HG03103 (cell line): Measurements from ENCODE around the gene KRTAP4-7.
"Not testable (repeated sequence)": the region's sequence is repeated elsewhere in the genome, so short reads cannot be mapped to it uniquely, and the experiment has no call there.

Experiments used
- ATAC-seq: cut with Tn5 transposase; IDR thresholded peaks from one replicate; pipeline ENCODE4 v1.9.1; 2021; ENCODE audit warnings: low read depth; ENCODE audit not compliant: unreplicated experiment

Gene KRTAP4-7

GRCh38 chr17:41065016-41065689 is 18.8 kb upstream of the KRTAP4-7 start:
- ATAC-seq = not testable (repeated sequence)

DNA sequence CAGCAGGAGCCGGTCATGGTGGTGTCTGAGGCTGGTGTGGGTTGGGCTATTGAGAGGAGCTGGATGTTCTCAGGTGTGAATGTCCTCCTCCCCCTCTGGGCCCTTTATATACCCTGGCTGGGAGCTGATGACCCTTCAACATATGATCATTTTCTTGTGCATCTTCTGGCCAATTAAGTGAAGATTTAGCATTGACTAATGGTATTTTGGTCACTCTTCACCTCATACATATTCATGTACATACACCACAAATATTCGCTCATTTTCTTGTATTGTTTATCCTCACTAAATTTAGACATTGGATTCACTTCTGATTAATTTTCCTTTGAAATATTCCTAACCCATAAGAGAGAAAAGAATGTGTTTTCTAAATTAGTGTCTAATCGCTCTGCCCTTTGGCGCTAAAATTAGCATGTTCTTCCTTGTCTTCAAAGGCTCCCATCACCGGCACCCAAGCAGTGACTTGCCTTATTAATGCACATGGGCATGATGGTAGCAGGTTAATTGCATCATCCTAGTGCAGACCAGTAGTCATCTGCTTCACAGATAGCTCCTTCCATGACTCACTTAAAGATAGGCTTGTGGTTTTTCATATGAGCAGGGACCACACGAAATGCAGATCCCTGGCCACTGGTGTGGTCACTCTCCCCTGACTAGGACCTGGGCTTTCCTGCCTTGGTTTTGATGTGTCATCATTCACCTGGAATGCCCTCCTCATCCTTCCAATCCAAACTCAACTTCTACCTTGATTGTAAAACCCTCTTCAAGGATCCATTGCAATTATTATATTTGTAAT is 17.9 kb upstream of the KRTAP4-7 start, which contains the start of gene KRTAP2-4:
Gene KRTAP2-4 (minus strand): TSS at position 51 of the 796 bp plus-strand sequence. CDS start 34 bp downstream, at position 17.
- no peak for ATAC-seq

GRCh38 chr17:41067281-41067680 is 16.7 kb upstream of the KRTAP4-7 start:
- ATAC-seq = no peak

DNA sequence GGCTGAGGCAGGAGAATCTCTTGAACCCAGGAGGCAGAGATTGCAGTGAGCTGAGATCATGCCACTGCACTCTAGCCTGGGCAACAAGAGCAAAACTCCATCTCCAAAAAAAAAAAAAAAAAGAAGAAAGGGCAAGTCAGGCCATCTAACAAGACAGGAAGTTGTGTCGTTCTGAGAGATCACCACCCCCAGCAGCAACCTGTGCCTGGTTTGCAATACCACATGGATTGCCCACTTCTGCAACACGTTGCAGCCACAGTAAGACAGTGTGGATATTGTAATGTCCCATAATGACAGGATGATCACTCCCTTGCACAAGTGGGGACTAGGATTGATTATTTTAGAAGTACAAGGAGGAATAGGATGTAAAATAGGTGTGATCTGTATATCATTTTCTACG is 14.9 kb upstream of the KRTAP4-7 start:
- ATAC-seq = no peak

DNA sequence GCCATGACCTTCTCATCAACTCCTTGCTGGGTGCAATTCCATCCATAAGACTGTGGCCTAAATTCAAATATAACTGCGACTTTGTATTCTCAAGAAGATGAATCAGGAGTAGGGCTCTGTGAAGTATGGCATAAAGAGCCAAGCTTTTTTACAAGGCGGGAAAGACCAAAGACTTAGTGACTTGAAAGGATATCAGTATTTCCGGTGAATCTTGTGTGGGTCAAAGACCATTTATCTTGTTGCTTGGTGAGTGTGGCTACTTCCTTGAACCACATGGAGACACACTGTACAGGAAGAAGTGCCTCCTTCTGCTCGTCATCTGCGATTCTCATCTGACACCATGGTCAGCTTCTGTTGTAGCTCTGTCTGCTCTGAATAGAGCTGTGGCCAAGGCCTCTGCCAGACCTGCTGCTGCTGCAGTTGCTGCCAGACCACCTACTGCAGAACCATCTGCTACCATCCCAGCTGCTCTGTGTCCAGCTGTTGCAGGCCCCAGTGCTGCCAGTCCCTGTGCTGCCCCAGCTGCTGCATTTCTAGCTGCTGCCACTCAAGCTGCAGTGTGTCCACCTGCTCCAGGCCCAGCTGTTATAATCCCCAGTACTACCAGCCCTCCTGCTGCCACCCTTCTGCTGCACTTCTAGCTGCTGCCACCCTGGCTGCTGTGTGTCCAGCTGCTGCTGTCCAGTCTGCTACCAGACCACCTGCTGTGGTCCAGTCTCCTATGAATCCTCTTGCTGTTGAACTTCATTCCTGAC is 12.2 kb upstream of the KRTAP4-7 start:
- no peak for ATAC-seq

DNA sequence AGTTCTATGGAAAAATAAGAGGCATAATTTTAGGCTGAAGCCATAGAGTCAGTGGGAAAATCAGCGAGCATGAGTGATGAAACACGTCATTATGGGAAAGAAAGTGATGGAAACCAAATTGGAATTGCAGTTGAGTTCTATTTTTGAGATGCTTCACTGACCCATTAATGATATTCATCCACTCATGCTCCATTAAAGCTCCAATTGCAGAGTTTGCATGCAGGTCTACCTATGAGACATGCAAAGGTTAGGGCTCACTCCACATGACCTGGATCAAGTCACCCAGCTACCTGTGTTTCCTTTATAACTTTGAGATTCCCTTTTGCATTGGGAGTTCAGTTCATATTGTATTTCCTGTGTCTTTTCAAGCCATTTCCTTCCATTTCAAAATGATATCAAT is 10.3 kb upstream of the KRTAP4-7 start:
- ATAC-seq = no peak

GRCh38 chr17:41076788-41077187 is 7.2 kb upstream of the KRTAP4-7 start:
- no peak for ATAC-seq

GRCh38 chr17:41082626-41083025 is 1.3 kb upstream of the KRTAP4-7 start:
- no peak for ATAC-seq

DNA sequence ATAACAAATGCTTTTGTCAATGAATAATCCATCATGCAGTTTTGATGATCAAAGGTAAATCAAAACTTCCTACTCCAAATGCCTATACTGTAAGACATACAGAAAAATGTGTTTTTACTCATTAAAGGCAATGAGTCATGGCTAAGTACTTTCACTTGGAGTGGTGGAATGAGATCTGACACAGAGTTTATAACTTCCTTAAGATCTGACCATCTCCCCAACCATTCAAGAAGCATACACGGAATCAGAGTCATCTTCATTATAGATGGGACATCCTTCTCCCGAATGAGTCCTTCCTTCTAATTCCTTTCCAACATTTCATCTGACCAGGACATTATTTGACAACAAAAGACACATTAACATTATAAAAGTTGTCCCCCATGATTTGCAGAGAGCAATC is 523 bp upstream of the KRTAP4-7 start:
- not testable (repeated sequence) for ATAC-seq

DNA sequence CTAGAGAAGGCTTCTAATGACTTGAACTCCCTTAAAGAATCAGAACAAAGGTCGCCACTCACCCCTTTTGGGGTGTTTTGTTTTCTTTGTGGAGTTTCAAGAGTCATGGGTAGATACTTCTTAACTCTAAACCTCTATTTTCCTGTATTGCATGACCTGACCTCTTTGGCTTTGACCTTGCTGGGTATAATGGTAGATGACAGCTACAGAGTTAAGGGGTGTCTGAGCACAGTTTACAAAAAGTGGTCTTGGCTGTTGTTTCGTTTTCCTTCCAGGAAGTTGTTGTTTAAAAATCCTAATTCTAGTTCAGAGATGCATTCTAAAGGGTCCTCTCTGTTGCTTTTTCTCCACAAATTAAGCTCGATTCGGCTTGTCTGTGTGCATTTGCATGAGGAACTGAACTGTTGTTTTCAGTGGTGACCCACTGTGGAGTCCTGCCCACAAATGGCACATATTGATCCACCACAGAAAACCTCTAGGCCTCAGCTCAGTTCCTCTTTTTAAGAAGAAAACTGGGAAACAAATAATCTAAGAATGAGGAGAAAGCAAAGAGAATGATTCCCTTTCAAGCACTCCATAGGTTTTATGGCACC is 4.9 kb downstream of the KRTAP4-7 start:
- not testable (repeated sequence) for ATAC-seq

DNA sequence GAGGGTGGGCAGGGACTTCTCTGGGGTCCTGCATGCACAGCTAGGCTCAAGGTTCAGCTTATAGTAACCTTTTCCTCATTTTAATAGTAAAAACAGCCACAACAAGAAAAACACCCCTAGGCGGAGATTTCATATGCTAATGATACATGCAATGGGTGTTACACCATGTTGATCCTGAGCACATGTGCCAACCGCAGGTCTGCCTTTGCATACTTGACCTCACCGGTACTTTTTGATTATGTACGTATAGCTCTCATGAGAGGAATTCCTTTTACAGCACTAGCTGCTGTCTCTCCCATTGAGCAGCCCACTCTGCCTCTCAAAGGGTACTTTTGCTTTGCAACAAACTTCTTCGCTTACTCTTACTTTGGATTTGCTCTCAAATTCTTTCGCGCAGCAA is 12.1 kb downstream of the KRTAP4-7 start:
- no peak for ATAC-seq

GRCh38 chr17:41098042-41098441 is 14.1 kb downstream of the KRTAP4-7 start, which contains the start of gene KRTAP4-8:
TSS of gene KRTAP4-8 (minus strand) at chr17:41098142. CDS start at chr17:41098084, 58 bp downstream.
- no peak for ATAC-seq

DNA sequence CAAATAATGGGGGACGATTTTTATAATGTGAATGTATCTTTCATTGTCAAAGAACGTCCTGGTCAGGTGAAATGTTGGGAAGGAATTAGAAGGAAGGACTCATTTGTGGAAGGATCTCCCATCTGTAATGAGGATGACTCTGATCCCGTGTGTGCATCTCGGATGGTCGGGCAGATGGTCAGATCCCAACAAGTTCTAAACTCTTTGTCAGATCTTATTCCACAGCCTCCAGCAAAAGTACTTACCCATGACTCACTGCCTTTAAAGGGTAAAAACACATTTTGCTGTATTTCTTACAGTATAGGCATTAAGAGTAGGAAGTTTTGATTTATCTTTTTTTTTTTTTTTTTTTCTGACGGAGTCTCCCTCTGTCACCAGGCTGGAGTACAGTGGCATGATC is 14.5 kb downstream of the KRTAP4-7 start:
- ATAC-seq = no peak

- ATAC-seq = not testable (repeated sequence)
These were observed 15.9 kb downstream of the KRTAP4-7 start for GRCh38 chr17:41099682-41100480.

- no peak for ATAC-seq
These were observed 17.8 kb downstream of the KRTAP4-7 start, which contains the start of gene KRTAP4-16 for GRCh38 chr17:41101586-41102259. TSS of gene KRTAP4-16 (minus strand) at chr17:41102209. CDS start at chr17:41102209, 0 bp downstream.

- no peak for ATAC-seq
These were observed 19.9 kb downstream of the KRTAP4-7 start for GRCh38 chr17:41103896-41104295.

DNA sequence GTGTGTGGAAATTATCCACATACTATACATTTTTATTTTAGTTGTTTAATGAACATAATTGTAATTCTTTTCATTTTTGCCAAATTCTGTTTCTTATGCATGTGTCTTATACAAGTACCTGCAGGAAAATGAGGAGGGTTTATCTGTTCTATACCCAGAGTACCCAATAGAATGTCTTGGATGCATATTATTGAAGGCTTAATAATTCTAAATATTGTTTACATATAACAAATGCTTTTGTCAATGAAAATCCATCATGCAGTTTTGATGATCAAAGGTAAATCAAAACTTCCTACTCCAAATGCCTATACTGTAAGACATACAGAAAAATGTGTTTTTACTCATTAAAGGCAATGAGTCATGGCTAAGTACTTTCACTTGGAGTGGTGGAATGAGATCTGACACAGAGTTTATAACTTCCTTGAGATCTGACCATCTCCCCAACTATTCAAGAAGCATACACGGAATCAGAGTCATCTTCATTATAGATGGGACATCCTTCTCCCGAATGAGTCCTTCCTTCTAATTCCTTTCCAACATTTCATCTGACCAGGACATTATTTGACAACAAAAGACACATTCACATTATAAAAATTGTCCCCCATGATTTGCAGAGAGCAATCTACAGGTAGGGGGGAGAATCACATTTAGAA is 20.6 kb downstream of the KRTAP4-7 start:
- ATAC-seq = not testable (repeated sequence)

DNA sequence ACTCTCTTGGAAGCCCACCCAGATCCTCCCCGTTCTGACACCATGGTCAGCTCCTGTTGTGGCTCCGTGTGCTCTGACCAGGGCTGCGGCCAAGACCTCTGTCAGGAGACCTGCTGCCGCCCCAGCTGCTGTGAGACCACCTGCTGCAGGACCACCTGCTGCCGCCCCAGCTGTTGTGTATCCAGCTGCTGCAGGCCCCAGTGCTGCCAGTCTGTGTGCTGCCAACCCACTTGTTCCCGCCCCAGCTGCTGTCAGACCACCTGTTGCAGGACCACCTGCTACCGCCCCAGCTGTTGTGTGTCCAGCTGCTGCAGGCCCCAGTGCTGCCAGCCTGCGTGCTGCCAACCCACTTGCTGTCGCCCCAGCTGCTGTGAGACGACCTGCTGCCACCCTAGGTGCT is 21.4 kb downstream of the KRTAP4-7 start, which contains the start of gene KRTAP4-9:
Gene KRTAP4-9 (plus strand): TSS at position 43 of the 400 bp plus-strand sequence. CDS start 0 bp downstream, at position 43.
- not testable (repeated sequence) for ATAC-seq
